Activated effector memory CD4-positive, alpha-beta T cell treated with Interleukin-2 at 50 U/mL for 16 hours (primary cell): ENCODE data around the gene NKD1.
"Not testable (repeated sequence)": the region's sequence is repeated elsewhere in the genome, so short reads cannot be mapped to it uniquely, and the experiment has no call there.

Source experiments
- DNase-seq: peaks from one replicate; pipeline ENCODE4 v3.0.0-alpha.2; 2020

NKD1 gene, protein sequence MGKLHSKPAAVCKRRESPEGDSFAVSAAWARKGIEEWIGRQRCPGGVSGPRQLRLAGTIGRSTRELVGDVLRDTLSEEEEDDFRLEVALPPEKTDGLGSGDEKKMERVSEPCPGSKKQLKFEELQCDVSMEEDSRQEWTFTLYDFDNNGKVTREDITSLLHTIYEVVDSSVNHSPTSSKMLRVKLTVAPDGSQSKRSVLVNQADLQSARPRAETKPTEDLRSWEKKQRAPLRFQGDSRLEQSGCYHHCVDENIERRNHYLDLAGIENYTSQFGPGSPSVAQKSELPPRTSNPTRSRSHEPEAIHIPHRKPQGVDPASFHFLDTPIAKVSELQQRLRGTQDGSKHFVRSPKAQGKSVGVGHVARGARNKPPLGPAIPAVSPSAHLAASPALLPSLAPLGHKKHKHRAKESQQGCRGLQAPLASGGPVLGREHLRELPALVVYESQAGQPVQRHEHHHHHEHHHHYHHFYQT

DNA sequence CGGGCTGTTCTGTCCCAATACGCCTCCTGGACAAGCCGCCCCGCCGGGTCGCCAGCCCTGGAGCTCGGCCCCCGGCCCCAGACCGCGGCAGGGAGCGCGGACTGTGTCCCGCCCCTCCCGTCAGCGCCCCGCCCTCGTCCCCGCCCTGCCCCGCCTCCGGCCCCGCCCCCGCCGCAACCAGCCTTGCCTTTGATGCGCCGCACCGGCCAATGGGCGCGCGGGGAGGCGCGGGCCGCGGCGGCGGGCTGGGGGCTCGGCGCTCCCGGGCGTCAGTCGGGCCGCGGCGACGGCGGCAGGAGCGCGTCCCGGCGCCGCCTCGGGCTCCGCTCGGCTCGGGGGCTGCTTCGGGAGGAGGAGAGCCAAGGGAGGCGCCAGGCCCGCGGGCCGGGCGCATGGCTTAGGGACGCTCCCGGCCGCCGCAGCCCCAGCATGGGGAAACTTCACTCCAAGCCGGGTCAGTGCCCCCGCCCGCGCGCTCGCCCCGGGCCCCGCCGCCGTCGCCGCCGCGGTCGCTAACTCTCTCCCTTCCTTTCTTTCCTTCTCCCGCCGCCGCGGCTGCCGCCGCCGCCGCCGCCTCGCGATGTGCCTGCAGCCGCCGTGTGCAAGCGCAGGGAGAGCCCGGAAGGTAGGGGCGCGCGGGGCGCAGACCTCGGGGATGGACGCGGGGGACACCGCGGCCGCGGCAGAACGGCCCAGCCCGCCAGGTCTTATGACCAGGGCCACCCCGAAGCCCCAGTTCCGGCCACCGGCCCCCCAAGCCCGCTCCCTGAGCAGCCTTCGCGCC, at the start of gene NKD1:
NKD1 (plus strand) TSS at position 272 of the 784 bp plus-strand sequence; CDS start at position 430, 158 bp downstream.
- DNase-seq, result peak; percentile 66

DNA sequence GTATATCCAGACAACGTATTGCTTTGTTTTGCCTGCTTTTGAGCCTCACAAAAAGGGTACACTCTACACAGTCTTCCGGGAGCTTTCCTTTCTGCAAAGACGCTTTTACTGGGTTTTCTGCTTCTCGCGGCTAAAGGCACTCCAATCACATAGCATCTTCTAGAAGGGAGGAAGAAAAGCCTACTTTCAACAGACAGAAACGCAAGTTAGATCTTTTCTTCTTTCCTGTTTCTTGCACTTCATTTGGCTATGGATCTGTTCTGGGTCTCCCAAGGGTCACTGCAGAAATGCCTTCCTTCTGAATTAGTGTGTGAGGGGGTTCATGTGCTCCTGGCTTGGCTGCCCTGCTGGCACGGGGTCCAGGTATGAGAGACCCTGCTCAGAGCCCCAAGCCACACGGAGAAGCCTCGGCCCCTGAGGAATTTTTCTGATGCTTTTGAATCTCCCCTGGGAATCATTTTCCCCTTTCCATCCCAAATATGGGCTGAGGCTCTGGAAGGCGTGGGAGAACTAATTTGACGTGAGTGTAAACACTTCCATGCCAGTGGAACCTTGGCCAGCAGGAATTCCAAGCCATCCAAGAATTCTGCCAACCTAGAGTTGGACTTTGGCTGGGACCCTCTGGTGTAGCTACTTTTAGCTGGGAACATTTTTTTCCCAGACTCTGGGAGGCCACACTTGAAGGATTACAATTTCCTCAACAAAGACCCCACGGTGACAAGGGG, 49.6 kb upstream of the NKD1 start:
- DNase-seq, result no peak

DNA sequence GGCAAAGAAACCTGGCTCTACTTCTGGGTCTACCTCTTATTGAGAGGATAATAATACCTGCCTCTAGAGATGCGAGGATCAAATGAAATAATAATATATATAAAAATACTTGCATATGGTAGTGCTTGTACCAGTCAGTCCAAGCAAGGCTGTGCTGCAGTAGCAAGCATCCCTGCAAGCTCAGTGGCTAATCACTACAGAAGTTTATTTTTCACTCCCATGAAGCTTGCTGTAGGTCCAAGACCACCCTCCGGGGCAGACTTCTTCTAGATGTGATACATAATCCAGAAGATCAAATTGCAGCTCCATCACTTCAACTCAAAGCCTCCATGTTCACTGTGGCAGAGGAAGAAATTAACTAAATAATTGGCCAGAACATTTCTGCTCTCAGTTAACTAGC, 48.9 kb upstream of the NKD1 start:
- DNase-seq, result no peak

DNA sequence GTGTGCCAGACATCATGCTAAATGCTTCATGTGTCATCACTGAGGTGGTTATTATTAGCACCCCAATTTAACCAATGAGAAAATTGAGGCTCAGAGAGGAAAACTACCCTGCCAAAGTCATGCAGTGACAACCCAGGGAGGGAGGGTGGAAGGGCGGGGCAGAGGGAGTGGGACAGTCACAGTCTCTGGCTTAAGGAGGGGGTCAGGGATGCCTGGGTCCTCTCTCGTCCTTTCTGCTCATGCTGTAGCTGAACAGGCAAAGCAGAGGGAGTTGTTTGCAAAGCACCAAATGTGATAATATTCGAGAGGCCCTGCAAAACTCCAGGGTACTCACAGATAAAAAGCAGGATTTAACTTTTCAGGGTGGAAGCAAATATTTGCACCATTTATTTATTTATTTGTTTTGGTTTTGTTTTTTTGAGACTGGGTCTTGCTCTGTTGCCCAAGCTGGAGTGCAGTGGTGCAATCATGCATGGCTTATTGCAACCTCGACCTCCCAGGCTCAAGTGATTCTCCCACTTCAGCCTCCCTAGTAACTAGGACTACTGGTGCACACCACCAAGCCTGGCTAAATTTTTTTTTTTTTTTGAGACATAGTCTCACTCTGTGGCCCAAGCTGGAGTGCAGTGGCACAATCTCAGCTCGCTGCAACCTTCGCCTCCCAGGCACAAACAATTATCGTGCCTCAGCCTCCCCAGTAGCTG, 47.9 kb upstream of the NKD1 start:
- no peak for DNase-seq

DNA sequence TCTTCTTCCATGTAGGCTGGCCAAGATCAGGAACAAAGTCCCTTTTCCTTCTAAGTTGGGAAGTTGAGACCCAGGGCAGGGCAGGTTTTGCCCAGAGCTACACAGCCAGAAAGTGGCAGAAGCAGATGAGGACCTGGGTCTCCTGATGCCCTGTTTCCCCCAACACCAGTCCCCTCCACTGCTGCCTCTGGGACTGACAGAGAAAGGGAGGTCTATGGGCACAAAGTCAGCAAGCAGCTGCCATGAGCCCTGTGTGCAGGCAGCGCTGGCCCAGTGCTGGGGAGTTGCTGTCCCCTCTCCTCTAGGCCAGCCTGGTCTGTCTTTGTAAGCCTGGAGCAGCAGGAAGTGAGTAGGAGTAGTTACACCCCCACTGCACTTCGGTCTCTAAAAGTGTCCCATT, 46.9 kb upstream of the NKD1 start:
- no peak for DNase-seq

DNA sequence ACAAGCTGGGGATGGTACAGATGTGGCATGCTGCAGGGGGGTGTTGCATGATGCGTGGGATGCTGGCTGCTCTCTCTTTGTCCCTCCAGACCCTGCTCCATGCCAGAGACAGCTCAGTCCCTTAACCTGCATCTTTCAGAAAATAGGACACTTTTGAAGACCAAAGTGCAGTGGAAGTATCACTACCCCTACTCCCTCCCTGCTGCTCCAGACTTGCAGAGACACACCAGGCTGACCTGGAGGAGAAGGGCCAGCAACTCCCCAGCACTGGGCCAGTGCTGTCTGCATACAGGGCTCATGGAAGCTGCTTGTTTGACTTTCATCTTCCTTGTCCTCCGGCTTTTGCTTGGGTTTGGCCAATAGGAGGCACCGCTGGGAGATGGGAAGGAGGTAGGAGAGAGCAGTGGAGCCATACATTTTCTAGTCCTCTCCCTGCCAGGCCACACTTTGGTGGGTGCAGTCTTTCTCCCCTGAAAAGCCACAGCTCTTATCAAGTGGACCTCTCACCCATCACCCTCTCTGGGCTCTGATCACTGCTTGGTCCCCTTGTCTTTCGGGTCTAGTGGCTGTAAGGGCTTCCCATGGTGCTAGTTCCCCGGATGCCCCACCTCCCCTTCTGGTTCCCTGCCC, 46.1 kb upstream of the NKD1 start:
- DNase-seq, result no peak

DNA sequence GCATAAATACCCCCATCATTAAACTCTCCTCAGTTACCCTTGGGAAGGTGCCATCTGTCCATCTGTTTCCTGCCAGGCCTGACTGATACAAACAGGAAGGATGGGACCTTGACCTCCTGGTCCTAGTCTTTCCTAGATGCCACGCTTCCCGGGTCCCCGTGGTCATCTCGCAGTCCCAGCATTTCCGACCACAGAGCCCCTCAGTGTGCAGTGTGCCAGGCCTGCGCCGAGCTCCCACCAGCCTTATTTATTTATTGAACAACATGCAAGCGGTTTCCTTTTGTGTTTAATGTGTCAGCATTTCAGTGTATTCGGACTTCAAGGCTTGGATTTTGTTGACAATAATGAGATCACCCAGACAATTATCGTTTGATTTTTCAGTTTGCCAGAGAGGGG, 45.6 kb upstream of the NKD1 start:
- DNase-seq, result no peak

DNA sequence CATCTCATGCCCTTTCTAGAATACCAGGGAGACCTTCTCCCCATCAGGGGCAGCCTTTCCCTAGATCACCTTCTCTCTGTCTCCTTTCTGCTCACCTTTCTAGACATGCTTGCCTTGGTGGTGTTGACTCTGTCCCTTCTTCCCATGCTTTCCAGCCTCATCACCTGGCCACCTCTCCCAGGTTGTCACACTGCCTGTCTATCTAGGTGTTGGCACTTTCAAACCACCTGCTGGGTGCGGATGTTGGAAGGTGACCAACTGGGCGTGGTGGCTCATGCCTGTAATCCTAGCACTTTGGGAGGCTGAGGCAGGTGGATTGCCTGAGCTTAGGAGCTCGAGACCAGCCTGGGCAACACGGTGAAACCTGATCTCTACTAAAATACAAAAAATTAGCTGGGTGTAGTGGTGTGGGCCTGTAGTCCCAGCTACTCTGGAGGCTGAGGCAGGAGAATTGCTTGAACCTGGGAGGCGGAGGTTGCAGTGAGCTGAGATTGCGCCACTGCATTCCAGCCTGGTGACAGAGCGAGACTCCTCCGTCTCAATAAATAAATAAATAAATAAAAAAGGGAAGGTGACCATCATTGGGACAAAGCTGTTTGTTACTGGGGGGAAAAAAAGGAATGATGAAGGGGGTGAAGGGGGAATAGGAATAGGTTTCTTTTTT, 44.2 kb upstream of the NKD1 start:
- DNase-seq, result not testable (repeated sequence)

DNA sequence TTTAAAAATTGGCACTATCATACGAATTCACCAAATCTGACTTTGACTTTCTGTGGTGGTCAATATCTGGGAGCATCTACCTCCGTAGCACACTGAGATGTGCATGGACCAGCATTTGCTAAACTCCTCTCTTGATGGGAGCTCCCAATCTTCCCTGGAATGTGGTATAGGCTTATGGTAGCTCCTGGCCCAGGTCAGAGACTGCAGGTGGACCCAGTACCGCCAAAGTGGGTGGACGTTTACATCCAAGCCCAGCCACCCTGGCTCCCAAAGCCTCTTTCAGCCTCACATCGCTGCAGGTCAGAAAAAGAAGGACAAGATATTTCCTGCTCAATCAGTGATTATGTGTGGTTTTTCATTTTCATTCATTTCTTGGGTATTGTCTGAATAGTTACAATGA, 43.1 kb upstream of the NKD1 start:
- DNase-seq, result no peak

DNA sequence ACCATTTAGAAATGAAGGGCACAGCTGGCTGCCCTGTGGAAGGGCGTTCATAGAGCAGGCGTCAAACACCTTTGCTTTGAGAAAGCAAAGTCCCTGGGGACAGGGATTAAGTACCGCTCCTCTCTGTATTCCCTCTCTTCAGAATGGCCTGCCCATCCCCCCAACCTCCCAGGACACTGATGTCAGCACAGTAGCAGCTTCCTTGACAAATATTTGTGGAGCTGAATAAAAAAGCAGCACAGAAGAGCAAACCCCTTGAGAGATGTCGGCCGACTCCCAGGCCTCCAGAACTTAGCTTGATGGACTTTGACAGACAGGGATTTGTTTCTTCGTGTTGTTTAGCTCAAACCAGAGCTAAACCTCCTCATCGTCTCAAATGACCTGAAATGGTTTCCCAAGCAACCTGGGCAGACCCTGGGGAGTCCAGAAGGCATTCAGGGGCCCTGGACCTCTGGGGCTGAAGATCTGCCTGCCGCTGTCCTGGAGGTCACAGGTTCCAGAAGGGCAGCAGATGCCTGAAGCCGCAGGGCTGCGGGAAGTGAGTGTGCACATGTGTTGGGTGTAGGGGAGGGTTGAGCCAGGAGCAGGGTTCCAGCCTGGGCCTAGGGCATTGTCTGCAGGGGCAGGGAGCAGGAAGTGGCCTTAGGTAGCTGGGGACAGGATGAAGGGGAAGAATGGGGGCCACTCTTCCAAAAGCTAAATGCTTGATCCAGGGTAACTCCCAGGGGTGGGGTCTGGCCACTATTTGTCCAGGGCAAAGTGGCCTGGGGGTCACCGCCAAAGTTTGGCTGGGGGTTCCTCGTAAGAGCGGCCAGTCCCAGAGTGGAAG, 42.3 kb upstream of the NKD1 start:
- no peak for DNase-seq

DNA sequence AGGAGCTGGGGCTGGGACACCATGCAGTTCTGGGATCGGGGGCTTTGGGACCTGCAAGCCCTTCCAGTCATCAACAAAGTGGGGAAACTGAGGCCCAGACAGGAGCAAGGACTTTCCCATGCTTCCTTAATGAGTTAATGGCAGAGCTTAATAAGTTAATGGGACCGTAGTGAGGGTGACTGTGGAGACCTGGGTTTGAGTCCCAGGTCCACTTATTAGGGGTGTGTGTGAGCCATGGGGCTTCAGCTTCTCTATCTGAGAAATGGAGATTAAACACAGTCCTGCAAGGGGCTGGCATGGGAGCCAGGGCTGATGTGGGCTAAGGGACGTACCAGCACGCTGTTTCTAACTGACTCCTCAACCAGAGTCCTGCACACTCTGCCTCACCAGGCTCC, 41.7 kb upstream of the NKD1 start:
- DNase-seq, result no peak

DNA sequence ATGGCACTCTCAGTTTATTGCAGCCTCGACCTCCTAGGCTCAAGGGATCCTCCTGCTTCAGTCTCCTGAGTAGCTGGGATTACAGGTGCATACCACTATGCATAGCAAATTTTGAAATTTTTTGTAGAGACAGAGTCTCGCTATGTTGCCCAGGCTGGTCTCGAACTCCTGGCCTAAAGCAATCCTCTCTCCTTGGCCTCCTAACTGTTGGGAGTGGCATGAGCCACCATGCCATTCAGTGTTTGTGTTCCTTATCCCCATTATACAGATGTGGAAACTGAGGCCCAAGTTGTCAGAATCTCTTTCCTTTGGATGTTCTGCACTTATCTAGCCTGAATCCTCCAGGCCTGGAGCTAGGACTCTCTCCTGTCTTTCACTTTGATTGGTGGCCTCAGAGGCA, 40.8 kb upstream of the NKD1 start:
- no peak for DNase-seq

DNA sequence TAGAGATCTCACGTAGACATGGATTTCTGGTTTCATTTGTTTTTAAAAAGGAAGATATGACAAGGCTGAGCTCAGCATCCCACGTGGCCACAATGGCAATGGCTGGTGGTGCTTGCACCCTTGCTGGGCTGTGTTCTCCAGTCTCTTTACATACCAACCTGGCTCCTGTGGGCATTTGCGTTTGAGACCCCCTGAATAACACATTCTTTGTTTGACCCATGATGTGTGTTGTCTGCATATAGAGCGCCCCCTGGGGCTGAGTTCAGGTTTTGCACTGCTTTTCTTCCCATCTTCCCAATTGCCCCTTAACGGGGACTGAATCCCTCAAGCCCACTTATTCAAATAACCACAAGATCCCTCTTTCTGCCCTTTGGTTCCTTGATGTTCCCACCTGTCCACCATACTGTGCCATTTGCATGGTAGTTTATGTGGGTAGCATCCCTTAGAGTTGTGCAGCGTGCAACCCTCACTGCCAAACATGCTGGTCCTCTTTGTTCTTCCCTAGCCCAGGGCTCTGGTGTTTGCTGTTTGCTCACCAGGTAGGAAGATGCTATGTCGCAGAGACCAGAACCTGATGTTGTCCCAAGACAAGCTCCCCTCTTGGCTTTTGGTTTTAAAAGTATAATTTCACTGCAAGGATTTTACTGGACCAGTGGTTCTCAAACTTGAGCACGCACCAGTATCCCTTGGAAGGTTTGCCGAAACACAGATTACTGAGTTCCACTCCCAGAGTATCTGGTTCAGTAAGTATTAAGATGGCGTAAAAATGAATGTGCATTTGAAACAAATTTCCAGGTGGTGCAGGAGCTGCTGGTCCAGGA, 38.5 kb upstream of the NKD1 start:
- peak; percentile 18 for DNase-seq

DNA sequence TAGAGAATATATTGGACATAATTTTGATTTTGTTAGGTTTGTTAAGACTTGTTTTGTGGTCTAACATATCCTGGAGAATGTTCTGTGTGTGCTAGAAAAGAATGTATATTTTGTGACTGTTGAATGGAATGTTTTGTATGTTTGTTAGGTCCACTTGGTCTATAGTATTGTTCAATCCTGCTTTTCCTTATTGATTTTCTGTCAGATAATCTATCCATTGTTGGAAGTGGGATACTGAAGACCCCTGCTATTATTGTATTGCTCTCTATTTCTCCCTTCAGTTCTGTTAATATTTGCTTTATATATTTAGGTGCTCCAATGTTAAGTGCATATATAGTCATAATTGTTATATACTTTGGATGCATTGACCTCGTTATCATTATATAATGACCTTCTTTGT, 33.0 kb upstream of the NKD1 start:
- DNase-seq, result no peak

DNA sequence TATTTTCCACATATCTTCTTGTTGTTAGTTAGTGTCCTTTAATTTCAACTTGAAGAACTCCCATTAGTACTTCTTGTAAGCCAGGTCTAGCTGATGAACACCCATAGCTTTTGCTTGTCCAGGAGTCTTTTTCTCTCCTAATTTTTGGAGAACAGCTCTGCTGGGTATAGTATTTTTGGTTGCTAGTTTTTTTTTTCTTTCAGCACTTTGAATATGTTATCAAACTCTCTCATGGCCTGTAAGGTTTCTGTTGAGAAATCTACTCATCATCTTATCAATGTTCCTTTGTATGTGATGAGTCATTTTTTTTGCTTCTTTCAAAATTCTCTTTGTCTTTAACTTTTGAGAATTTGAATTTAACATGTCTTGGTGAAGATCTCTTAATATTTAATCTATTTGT, 31.8 kb upstream of the NKD1 start:
- DNase-seq, result no peak

DNA sequence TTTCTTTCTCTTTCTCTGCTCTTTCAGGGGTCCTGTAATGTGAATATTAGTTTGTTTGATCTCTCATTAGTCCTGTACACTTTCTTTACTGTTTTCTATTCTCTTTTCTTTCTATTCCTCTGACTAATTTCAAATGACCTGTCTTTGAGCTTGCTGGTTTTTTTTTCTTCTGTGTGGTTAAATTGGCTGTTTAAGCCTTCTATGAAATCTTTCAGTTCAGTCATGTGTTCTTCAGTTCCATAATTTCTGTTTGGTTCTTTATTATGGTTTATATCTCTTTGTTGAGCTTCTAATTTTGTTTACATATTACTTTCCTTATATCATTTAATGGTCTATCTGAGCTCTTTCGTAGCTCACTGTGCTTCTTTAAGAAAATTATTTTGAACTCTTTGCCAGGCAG, 31.3 kb upstream of the NKD1 start:
- no peak for DNase-seq

DNA sequence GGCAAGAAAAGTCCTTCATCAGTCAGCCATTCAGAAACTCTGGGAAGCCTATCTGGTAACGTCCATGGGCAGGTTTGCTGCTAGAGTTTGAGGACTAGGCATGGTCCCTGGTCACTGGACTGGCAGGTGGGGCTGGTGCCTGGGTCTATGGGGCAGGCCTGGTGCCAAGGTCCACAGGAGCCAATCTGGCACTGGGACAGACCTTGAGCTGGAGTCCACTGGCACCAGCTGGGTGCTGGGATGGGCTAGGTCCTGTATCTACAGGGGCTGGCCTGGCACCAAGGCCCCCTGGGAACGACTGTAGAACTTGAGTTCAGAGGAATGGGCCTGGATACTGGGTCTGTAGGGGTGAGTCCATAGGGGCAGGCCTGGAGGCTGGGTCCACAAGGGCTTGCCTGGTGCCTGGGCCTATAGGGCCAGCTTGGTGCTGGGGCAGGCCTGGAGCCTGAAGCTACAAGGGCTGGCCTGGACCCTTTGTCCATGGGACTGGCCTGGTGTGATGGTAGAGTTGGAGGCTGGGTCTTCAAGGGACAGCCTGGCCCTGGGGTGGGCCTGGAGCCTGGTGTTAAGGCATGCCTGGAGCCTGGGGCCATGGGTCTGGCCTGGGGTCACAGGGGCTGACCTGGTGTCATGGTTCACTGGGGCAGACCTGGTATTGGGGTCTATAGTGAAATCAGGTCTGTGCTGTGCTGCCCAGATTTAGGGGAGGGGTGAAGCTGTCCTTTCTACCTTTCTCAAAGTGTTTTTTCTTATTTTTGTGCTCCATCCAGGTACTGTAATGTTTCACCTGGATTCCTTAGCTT, 30.5 kb upstream of the NKD1 start:
- DNase-seq, result no peak

DNA sequence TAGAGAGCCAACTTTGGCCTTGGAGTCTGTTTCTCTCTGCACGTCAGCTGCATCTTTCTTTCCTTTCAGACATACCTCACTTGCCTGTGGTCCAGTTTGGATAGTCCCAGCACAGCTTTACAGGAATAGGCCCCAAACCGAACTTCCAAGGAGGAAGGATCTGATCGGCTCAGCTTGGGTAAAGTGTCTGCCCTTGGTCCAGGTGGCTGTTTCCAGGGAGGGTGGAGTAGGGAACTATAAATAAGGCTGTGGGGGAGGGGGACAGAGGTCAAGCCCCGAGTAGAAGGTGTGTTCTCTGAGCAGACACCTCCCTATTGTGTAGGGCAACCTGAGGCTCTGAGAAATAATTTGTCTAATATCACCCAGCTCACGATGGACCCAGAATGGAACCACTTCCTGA, 29.2 kb upstream of the NKD1 start:
- no peak for DNase-seq

DNA sequence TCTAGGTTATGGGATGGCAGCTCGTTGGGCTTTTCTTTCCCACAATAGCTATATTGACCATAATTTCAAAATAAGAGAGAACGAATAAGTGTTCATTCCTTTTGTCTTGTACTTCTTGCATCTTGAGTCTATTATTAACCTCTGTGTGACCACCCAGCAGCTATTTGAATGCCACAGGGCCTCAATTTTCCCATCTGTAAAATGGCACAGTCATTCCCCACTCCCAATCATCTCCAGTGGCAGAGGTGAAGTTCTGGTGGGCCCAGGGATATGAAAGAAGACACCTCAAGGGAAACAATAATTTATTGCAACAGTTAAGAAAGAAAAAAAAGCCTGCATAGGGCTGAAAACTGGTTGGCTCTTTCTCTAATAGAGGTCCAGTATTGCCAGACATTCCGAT, 28.6 kb upstream of the NKD1 start:
- no peak for DNase-seq
